GM10266 (cell line): ENCODE results near the gene SMC6.

Experiments
- DNase-seq: peaks from one replicate; pipeline ENCODE4 v3.0.0; 2012; ENCODE audit errors: extremely low spot score
- TF ChIP-seq, protein P1 (sequence below): IDR thresholded peaks from 2 replicates; pipeline ENCODE4 v1.5.1; 2012; ENCODE audit warnings: mild to moderate bottlenecking, low read depth; ENCODE audit not compliant: control insufficient read depth, insufficient read depth; ENCODE audit errors: missing control alignments

Gene SMC6

DNA sequence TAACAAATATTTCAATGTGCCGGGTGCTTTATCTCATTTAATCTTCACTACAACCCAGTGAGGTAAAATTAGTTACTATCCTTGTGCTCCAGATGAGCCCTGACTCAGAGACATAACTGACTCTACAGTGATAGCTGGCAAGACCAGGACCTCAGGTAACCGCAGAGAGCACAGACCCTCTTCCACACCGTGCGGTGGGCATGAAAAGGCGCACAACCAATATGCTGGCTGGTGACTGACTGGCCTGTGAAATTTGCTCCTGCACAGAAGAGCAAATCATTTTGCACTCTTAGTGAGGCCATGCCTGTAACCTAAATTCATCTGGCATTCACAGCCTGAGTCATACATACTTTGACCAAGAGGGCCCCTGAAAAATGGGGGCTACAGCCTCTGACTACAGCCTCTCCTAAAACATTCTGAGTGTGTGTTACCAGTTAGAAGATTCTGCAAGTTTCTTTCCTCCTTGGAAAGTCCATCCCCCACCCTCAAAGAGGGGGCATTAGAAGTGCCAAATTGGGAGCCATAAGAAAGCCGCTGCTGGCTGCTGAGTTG, 40.3 kb upstream of the SMC6 start:
- no peak for DNase-seq
- TF ChIP-seq, protein P1, sequence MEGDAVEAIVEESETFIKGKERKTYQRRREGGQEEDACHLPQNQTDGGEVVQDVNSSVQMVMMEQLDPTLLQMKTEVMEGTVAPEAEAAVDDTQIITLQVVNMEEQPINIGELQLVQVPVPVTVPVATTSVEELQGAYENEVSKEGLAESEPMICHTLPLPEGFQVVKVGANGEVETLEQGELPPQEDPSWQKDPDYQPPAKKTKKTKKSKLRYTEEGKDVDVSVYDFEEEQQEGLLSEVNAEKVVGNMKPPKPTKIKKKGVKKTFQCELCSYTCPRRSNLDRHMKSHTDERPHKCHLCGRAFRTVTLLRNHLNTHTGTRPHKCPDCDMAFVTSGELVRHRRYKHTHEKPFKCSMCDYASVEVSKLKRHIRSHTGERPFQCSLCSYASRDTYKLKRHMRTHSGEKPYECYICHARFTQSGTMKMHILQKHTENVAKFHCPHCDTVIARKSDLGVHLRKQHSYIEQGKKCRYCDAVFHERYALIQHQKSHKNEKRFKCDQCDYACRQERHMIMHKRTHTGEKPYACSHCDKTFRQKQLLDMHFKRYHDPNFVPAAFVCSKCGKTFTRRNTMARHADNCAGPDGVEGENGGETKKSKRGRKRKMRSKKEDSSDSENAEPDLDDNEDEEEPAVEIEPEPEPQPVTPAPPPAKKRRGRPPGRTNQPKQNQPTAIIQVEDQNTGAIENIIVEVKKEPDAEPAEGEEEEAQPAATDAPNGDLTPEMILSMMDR: no peak

DNA sequence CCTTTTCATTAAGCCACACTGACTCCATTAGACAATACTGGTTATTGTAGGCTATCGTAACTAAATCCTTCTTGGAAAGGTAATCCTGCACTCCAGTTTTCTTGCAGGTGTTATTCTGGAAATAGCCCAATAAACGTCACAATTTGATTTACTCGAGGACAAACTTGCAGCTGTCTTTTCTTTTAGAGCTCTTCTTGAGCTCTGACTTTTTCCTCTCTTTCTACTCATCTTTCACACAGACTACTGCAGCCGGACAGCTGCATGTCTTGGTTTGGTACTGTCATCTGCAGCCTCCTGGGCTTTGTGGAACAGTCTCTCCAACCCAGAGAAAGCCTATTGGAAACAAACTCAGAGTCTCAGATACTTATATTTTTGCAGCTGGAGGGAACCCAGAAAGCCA, 39.7 kb upstream of the SMC6 start:
- DNase-seq: no peak
- TF ChIP-seq, protein P1: no peak

DNA sequence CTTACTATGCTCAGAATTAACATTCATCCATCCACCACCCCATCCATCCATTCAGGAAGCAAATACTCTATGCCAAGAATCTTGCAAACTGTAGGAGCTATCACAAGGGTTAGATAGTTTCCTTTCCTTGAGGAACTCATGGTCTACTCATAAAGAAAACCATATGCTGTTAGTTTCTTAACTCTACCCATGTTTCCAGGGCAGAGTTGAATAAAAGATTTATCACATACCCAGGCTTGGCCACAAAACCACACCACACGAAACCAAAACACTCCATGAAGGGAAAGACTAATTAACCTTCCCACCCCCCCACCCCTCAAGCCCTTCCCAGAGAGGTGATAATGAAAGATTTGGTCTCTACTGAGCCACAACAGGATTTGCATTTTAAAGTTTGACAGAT, 38.9 kb upstream of the SMC6 start:
- no peak for DNase-seq
- TF ChIP-seq, protein P1: no peak

GRCh38 chr2:17791817-17792130, 38.2 kb upstream of the SMC6 start:
- no peak for DNase-seq
- TF ChIP-seq, protein P1: no peak

DNA sequence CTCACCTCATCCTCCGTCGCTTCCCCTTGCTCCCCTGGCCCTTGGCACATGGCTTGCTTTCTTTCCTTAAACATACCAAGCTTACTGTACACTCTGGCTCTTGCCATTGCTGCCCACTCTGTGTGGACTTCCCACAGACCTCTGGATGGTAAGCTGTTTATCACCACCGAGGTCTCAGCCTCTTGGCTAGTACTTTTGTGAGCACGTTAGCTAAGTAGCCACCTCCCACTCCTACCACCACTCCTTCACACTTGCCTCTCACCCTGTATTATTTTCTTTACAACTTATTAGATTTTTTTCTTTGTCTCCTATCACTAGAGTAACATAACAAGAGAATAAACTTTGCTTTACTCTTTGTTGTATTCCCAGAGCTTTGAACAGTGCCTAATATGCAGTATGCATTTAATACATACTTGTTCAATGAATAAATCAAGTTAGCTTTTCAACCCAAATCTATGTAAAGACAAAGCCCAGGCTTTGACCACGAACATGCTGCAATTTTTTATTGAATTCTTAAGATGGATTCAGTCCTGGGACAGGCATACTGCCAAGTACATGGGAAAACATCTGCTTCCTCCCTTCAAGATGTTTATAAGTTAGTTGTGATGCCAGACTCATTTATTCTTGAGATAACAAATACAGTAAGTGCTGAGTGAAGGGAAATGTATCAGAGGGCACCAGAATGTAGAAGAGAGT, 37.7 kb upstream of the SMC6 start:
- TF ChIP-seq, protein P1: no peak

DNA sequence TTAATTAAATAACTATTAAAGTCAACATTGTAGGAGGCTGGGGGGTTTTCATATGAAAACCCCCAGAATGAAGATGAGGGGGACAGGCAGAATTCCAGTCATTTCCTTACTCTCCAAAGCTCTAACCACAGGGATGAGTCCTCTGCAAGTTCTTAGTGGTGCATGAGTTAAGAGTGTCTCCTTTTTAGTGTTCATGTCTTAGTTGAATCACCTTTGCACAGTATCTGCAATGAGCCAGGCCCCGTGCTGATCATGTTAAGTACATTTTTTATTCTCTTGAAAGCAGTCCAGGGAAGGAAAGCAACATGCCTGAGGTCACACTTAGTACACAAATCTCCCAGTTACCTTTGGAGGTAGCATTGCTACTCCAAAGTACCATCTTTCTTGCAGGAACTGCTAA, 36.9 kb upstream of the SMC6 start:
- DNase-seq: no peak
- TF ChIP-seq, protein P1: no peak

More for the DNA sequence above, 37.7 kb upstream of the SMC6 start:
- DNase-seq: no peak

DNA sequence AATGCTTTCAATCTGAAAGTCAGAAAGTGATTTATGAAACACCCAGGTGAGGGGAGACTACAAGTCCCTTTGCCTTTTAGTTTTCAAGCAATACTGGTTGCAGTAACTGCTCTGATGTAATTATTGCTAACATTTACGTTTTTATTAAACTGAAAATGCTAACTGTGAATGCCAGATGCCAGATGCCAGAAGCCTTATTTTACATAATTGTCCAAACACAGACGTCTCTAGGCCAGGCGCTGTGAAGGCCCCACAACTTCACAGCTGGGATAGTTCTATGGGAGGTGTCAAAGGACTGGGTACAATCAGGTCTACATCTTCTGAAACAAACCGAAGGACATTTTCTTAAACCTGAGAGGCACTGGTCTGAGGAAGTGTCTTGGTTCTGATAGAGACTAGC, 35.2 kb upstream of the SMC6 start:
- DNase-seq: no peak
- TF ChIP-seq, protein P1: no peak
